Fibroblast of skin of scalp (primary cell): ENCODE results near the gene ABLIM3.
"Not testable (repeated sequence)": the region's sequence is repeated elsewhere in the genome, so short reads cannot be mapped to it uniquely, and the experiment has no call there.

Experiments used
- DNase-seq: peaks from one replicate; pipeline ENCODE4 v3.0.0-alpha.2; 2013

The ABLIM3 gene

GRCh38 chr5:149261246-149261645, 120.0 kb downstream of the ABLIM3 start:
- DNase-seq: no peak

- no peak for DNase-seq
These were observed 121.0 kb downstream of the ABLIM3 start for GRCh38 chr5:149262315-149262714.

GRCh38 chr5:149264439-149265067, 123.3 kb downstream of the ABLIM3 start:
- DNase-seq: no peak

- DNase-seq: no peak
These were observed 123.8 kb downstream of the ABLIM3 start for GRCh38 chr5:149265068-149265465.

- peak; percentile 51 for DNase-seq
These were observed 124.3 kb downstream of the ABLIM3 start for GRCh38 chr5:149265597-149265996.

- DNase-seq: no peak
These were observed 126.1 kb downstream of the ABLIM3 start for GRCh38 chr5:149267241-149267973.

GRCh38 chr5:149268928-149269557, 127.8 kb downstream of the ABLIM3 start:
- peak; percentile 66 for DNase-seq

- no peak for DNase-seq
These were observed 130.0 kb downstream of the ABLIM3 start for GRCh38 chr5:149271195-149271715.

GRCh38 chr5:149271716-149272563, 130.6 kb downstream of the ABLIM3 start, which contains the start of gene AFAP1L1:
AFAP1L1 (plus strand) TSS chr5:149271859; CDS start chr5:149271969, 110 bp downstream.
- DNase-seq: peak; percentile 29

GRCh38 chr5:149272781-149273180, 131.5 kb downstream of the ABLIM3 start:
- DNase-seq: not testable (repeated sequence)

GRCh38 chr5:149273237-149273636, 131.9 kb downstream of the ABLIM3 start:
- no peak for DNase-seq

GRCh38 chr5:149273950-149274349, 132.7 kb downstream of the ABLIM3 start:
- DNase-seq: no peak

GRCh38 chr5:149274939-149275338, 133.6 kb downstream of the ABLIM3 start:
- peak; percentile 42 for DNase-seq

GRCh38 chr5:149277801-149278200, 136.5 kb downstream of the ABLIM3 start:
- DNase-seq: no peak

GRCh38 chr5:149278451-149279210, 137.3 kb downstream of the ABLIM3 start:
- no peak for DNase-seq

- no peak for DNase-seq
These were observed 138.4 kb downstream of the ABLIM3 start for GRCh38 chr5:149279661-149280060.

- DNase-seq: no peak
These were observed 138.8 kb downstream of the ABLIM3 start for GRCh38 chr5:149280124-149280523.

- DNase-seq: no peak
These were observed 139.5 kb downstream of the ABLIM3 start for GRCh38 chr5:149280802-149281201.

GRCh38 chr5:149282027-149282965, 141.0 kb downstream of the ABLIM3 start:
- no peak for DNase-seq

GRCh38 chr5:149282966-149283332, 141.7 kb downstream of the ABLIM3 start:
- no peak for DNase-seq
